ENCODE measurements around the gene ABO.

DNA sequence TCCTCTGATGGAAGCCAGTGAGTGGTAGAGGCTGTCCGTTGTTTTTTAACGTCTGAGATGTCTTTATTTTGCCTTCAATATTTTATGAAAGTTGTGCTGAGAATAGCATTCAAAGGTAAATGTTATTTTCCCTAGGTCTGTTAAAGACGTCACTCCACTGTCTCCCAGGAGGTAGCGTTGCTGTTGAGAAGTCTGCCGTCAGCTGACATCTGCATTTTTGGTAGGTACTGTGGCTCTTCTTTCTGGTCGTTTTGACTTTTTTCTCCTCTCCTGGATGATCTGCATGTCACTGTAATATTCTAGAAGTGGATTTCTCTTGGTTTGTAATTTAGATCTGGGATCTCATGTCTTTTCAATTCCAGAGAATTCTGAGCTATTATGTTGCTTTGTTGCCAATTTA lies 34.6 kb upstream of the ABO start:
- TF ChIP-seq POLR2A (IDR thresholded peaks at IDR 0.05; ENCODE audit: low read depth, low read length) (no peak), POU2F2 (IDR thresholded peaks at IDR 0.05; ENCODE audit: low read depth, low read length) (no peak), TAF1 (IDR thresholded peaks at IDR 0.05; ENCODE audit: low read depth, low read length) (no peak), POLR2AphosphoS5 (IDR thresholded peaks at IDR 0.05; ENCODE audit: low read depth, low read length) (no peak), PAX5 (IDR thresholded peaks at IDR 0.05; ENCODE audit: insufficient read depth, low read length, severe bottlenecking) (no peak)
